SK-N-SH (cell line): Measurements from ENCODE around the gene C5orf58. TPM values are rescaled to one million over a fixed set of nuclear protein-coding genes. Genes with fewer than 3 reads are reported as not detected.

Experiments
- CTCF ChIA-PET: fragments of 300-600, 350-600 bp; formaldehyde crosslinking; extraction: SDS; loops from one replicate; lab custom pipeline; 2021; lab: Yijun Ruan, JAX
- POLR2A ChIA-PET: fragments of 350-600 bp; sonication (Branson Sonifier 250); formaldehyde crosslinking; extraction: SDS; loops from one replicate; lab custom pipeline; 2020; ENCODE audit warnings: antibody characterized with exemption, inconsistent platforms; lab: Yijun Ruan, JAX
- DNase-seq: peaks from one replicate; pipeline ENCODE4 v3.0.0; 2012
- H2AFZ ChIP-seq: fragments of 200-600 bp; sonication (generic); 2 replicates; pipeline ENCODE4 v1.8.1; 2016; ENCODE audit warnings: antibody characterized with exemption, mild to moderate bottlenecking, low read depth
- H3F3A ChIP-seq: fragments of 200-600 bp; sonication (generic); replicated peaks from 2 replicates; pipeline ENCODE3; 2016; ENCODE audit warnings: antibody characterized with exemption, mild to moderate bottlenecking; ENCODE audit not compliant: insufficient read depth
- H3K27ac ChIP-seq, 2 experiments: fragments of 200-500 bp in 1 of 2; fragments of 200-600 bp in 1 of 2; sonication (Bioruptor generic) in 1 of 2; sonication (generic), shearing (Covaris generic) in 1 of 2; 2 replicates each; pipeline versions ENCODE4 v1.5.1 to v1.6.1; 2014 to 2016; ENCODE audit warnings: low read depth in 2 of 2, inconsistent platforms in 1 of 2, low read length in 1 of 2, mild to moderate bottlenecking in 1 of 2, mixed read lengths in 1 of 2
- H3K27me3 ChIP-seq: fragments of 200-600 bp; sonication (generic), shearing (Covaris generic); 2 replicates; pipeline ENCODE4 v1.6.1; 2016; ENCODE audit warnings: mixed run types; ENCODE audit not compliant: insufficient read depth
- H3K36me3 ChIP-seq, 2 experiments: fragments of 200-500 bp in 1 of 2; fragments of 200-600 bp in 1 of 2; sonication (Bioruptor generic) in 1 of 2; sonication (generic) in 1 of 2; replicated peaks in 1 of 2; 2 replicates each; pipeline versions ENCODE3 to v1.5.1; 2014 to 2016; ENCODE audit warnings: low read length in 1 of 2, mild to moderate bottlenecking in 1 of 2; ENCODE audit not compliant: insufficient read depth in 2 of 2, control insufficient read depth in 1 of 2
- H3K4me1 ChIP-seq, 2 experiments: fragments of 200-500 bp in 1 of 2; fragments of 200-600 bp in 1 of 2; sonication (Bioruptor generic) in 1 of 2; sonication (generic), shearing (Covaris generic) in 1 of 2; 2 replicates each; pipeline versions ENCODE4 v1.5.1 to v1.6.1; 2014 to 2016; ENCODE audit warnings: low read depth in 1 of 2, low read length in 1 of 2, mixed run types in 1 of 2; ENCODE audit not compliant: insufficient read depth in 2 of 2, control insufficient read depth in 1 of 2
- H3K4me2 ChIP-seq: fragments of 200-600 bp; sonication (generic), shearing (Covaris generic); 2 replicates; pipeline ENCODE4 v1.6.1; 2017; ENCODE audit warnings: mixed run types
- H3K4me3 ChIP-seq, 2 experiments: fragments of 200-500 bp in 1 of 2; fragments of 200-600 bp in 1 of 2; sonication (Bioruptor generic) in 1 of 2; sonication (generic), shearing (Covaris generic) in 1 of 2; 2 replicates each; pipeline versions ENCODE4 v1.5.1 to v1.8.1; 2014 to 2016; ENCODE audit warnings: low read depth in 2 of 2, inconsistent platforms in 1 of 2, low read length in 1 of 2, mild to moderate bottlenecking in 1 of 2, mixed read lengths in 1 of 2, moderate library complexity in 1 of 2
- H3K79me2 ChIP-seq: fragments of 200-600 bp; sonication (generic); 2 replicates; pipeline ENCODE4 v1.8.1; 2017; ENCODE audit warnings: mild to moderate bottlenecking; ENCODE audit not compliant: insufficient read depth
- H3K9ac ChIP-seq: fragments of 200-600 bp; sonication (generic); 2 replicates; pipeline ENCODE4 v1.6.1; 2017; ENCODE audit warnings: mixed run types
- H3K9me2 ChIP-seq: fragments of 200-600 bp; sonication (generic); 2 replicates; pipeline ENCODE4 v1.6.1; 2017; ENCODE audit warnings: mixed run types
- H3K9me3 ChIP-seq: fragments of 200-600 bp; sonication (generic); 2 replicates; pipeline ENCODE4 v1.6.1; 2017; ENCODE audit warnings: mixed run types, mild to moderate bottlenecking, moderate library complexity
- H4K20me1 ChIP-seq: fragments of 200-600 bp; sonication (generic); 2 replicates; pipeline ENCODE4 v1.6.1; 2017; ENCODE audit warnings: mild to moderate bottlenecking, mixed run types; ENCODE audit not compliant: insufficient read depth
- ELF1 ChIP-seq: IDR thresholded peaks from 2 replicates; pipeline ENCODE4 v1.4.0; 2012
- EP300 ChIP-seq, 2 experiments: IDR thresholded peaks; 2 replicates each; pipeline versions ENCODE4 v1.4.0 to v1.6.1; 2012; ENCODE audit warnings: borderline replicate concordance in 1 of 2, low read depth in 1 of 2, low read length in 1 of 2
- FOSL2 ChIP-seq: IDR thresholded peaks from 2 replicates; pipeline ENCODE4 v1.4.0; 2012; ENCODE audit warnings: low read depth, mild to moderate bottlenecking, moderate library complexity, borderline replicate concordance
- FOXM1 ChIP-seq: IDR thresholded peaks from 2 replicates; pipeline ENCODE4 v1.4.0; 2012; ENCODE audit warnings: low read depth, mild to moderate bottlenecking
- GABPA ChIP-seq: IDR thresholded peaks from 2 replicates; pipeline ENCODE4 v1.4.0; 2012; ENCODE audit warnings: low read depth, mild to moderate bottlenecking
- IRF3 ChIP-seq: fragments of 150-350 bp; IDR thresholded peaks from 2 replicates; pipeline ENCODE4 v1.6.1; 2016; ENCODE audit warnings: mild to moderate bottlenecking, low read depth, low read length
- JUND ChIP-seq: IDR thresholded peaks from 2 replicates; pipeline ENCODE4 v1.4.0; 2012
- MAX ChIP-seq: IDR thresholded peaks from 2 replicates; pipeline ENCODE4 v1.4.0; 2012; ENCODE audit warnings: low read depth
- NRF1 ChIP-seq: IDR thresholded peaks from 2 replicates; pipeline ENCODE4 v1.6.1; 2012; ENCODE audit warnings: low read depth, mild to moderate bottlenecking, low read length
- POLR2AphosphoS5 ChIP-seq: IDR thresholded peaks from 2 replicates; pipeline ENCODE4 v1.6.1; 2012; ENCODE audit warnings: low read depth, low read length
- RAD21 ChIP-seq: IDR thresholded peaks from 2 replicates; pipeline ENCODE4 v1.6.1; 2012; ENCODE audit warnings: mild to moderate bottlenecking, low read length
- RCOR1 ChIP-seq: fragments of 150-350 bp; IDR thresholded peaks from 2 replicates; pipeline ENCODE4 v1.6.1; 2017; ENCODE audit warnings: antibody characterized with exemption, low read length
- RXRA ChIP-seq: IDR thresholded peaks from 2 replicates; pipeline ENCODE4 v1.4.0; 2012; ENCODE audit warnings: low read depth, mild to moderate bottlenecking, borderline replicate concordance
- SMC3 ChIP-seq: IDR thresholded peaks from 2 replicates; pipeline ENCODE4 v1.6.1; 2012; ENCODE audit warnings: low read depth, low read length, improper control_type of control experiment
- TAF1 ChIP-seq: IDR thresholded peaks from 2 replicates; pipeline ENCODE4 v1.6.1; 2012; ENCODE audit warnings: low read depth, mild to moderate bottlenecking, low read length, moderate library complexity, borderline replicate concordance
- TCF12 ChIP-seq: IDR thresholded peaks from 2 replicates; pipeline ENCODE4 v1.4.0; 2012
- ZBTB33 ChIP-seq: IDR thresholded peaks from 2 replicates; pipeline ENCODE4 v1.4.0; 2012; ENCODE audit warnings: low read depth, borderline replicate concordance
- WGBS: methylation state at CpG from one replicate; pipeline ENCODE4 v1.1.6; 2017; ENCODE audit warnings: low lambda C conversion rate; 5-methylcytosine and 5-hydroxymethylcytosine counted together
- polyA plus RNA-seq, 3 experiments: library from polyadenylated mRNA; depleted of rRNA; stranded (reverse); fragments of >200 nt; gene quantifications; 2 replicates each; pipeline ENCODE4 v1.2.3, GENCODE V29; 2012
- TF ChIP-seq, protein P1 (sequence below): fragments of 150-350 bp; IDR thresholded peaks from 2 replicates; pipeline ENCODE4 v1.6.1; 2017; ENCODE audit warnings: antibody characterized with exemption, low read length, low read depth, borderline replicate concordance

The C5orf58 gene
- polyA plus RNA-seq, 1 of the 3 experiments (the other 2 are of a cell fraction), result not detected

DNA sequence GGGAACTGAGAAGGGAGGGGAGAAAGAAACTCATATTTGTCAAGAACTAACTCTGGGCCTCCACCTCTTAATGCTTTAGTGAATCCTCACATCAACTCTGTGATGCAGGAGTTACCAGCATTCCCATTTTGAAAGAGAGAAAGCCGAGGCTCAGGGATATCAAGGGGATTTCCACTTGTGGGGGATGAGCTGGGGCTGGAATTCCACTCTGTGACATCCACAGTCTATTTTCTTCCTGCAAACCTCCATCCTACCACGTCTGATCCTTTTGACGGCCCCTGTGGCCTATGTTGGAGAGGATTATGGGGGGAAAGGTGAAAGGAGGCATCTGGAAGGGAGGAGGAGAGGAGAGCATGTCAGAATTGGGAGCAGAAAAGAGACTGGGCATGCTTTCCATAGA lies 55.8 kb downstream of the C5orf58 start:
- Histone ChIP-seq H3K4me3 (no peak overlapping the region), H3K27me3 (0 out of 2 replicates have a peak, but pooled peaks cover 6% of the 10 kb centered on the region)
- TF ChIP-seq RAD21 (no peak), IRF3 (no peak), FOSL2 (no peak), EP300 (IDR thresholded peaks at IDR 0.05; ENCODE audit: borderline replicate concordance in 1 of 2, low read depth in 1 of 2, low read length in 1 of 2) (no peak), RXRA (no peak), SMC3 (no peak), FOXM1 (no peak), JUND (no peak), MAX (no peak), NRF1 (no peak), ZBTB33 (no peak), RCOR1 (no peak), TCF12 (no peak), TAF1 (no peak), GABPA (no peak), ELF1 (no peak), POLR2AphosphoS5 (no peak)
- TF ChIP-seq, protein P1, sequence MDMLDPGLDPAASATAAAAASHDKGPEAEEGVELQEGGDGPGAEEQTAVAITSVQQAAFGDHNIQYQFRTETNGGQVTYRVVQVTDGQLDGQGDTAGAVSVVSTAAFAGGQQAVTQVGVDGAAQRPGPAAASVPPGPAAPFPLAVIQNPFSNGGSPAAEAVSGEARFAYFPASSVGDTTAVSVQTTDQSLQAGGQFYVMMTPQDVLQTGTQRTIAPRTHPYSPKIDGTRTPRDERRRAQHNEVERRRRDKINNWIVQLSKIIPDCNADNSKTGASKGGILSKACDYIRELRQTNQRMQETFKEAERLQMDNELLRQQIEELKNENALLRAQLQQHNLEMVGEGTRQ, result no peak
- TF ChIP-seq, all 33 proteins: peak for 0
- Histone ChIP-seq H3K36me3 (no peaks in the 10 kb centered on the region), H3K4me1 (no peaks in the 10 kb centered on the region), H3K4me2 (no peak overlapping the region), H3K9ac (no peak overlapping the region), H3K9me2 (no peaks in the 10 kb centered on the region), H3F3A (no peaks in the 10 kb centered on the region), H2AFZ (no peak overlapping the region), H4K20me1 (no peaks in the 10 kb centered on the region), H3K27ac (no peak overlapping the region), H3K9me3 (0 out of 2 replicates have a peak, but pooled peaks cover 4% of the 10 kb centered on the region), H3K79me2 (no peaks in the 10 kb centered on the region)
- WGBS, result 28% methylated on average over 3 of the region's 3 CpGs
- DNase-seq, result no peak
- CTCF ChIA-PET, result interaction anchor here (1.1 kb wide), 1 partner anchor 21 kb away, joined by 3 read pairs; no protein-coding TSS in a partner anchor
- POLR2A ChIA-PET, result no interaction called here
